Right lobe of liver (tissue), 4 donors: ENCODE measurements around the gene TPM2.

Experiments
- POLR2A ChIP-seq: fragments of 450-650 bp; IDR thresholded peaks from one replicate; pipeline ENCODE4 v1.6.1; 2017; ENCODE audit warnings: antibody characterized with exemption, mild to moderate bottlenecking
- TF ChIP-seq, protein P1 (sequence below), 4 donors: fragments of 200-600 bp in 3 of 4; fragments of 450-650 bp in 1 of 4; IDR thresholded peaks; one replicate each; pipeline versions ENCODE4 v1.5.1 to v1.8.0; 2016 to 2022; ENCODE audit warnings: antibody characterized with exemption in 4 of 4, mild to moderate bottlenecking in 2 of 4
- donor health status: DM: no; HTN: no; CAD: no.
- donor health status: DM: no; HTN: no; CAD: no.
- donor health status: DM: no; HTN: yes; CAD: no.

GRCh38 chr9:35646533-35647265, 43.0 kb downstream of the TPM2 start:
- TF ChIP-seq, protein P1, sequence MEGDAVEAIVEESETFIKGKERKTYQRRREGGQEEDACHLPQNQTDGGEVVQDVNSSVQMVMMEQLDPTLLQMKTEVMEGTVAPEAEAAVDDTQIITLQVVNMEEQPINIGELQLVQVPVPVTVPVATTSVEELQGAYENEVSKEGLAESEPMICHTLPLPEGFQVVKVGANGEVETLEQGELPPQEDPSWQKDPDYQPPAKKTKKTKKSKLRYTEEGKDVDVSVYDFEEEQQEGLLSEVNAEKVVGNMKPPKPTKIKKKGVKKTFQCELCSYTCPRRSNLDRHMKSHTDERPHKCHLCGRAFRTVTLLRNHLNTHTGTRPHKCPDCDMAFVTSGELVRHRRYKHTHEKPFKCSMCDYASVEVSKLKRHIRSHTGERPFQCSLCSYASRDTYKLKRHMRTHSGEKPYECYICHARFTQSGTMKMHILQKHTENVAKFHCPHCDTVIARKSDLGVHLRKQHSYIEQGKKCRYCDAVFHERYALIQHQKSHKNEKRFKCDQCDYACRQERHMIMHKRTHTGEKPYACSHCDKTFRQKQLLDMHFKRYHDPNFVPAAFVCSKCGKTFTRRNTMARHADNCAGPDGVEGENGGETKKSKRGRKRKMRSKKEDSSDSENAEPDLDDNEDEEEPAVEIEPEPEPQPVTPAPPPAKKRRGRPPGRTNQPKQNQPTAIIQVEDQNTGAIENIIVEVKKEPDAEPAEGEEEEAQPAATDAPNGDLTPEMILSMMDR (IDR thresholded peaks at IDR 0.05): peak; percentile 95 to 98 (median 98)
- TF ChIP-seq POLR2A: peak; percentile 88
